Cerebellar nuclear complex (tissue), 1 donor: Measurements from ENCODE around the gene FOXP1.

ENCODE experiments used
- DNase-seq, 2 experiments: peaks; one replicate each; lab custom pipeline; 2025; lab: John Stamatoyannopoulos, UW

Gene FOXP1

DNA sequence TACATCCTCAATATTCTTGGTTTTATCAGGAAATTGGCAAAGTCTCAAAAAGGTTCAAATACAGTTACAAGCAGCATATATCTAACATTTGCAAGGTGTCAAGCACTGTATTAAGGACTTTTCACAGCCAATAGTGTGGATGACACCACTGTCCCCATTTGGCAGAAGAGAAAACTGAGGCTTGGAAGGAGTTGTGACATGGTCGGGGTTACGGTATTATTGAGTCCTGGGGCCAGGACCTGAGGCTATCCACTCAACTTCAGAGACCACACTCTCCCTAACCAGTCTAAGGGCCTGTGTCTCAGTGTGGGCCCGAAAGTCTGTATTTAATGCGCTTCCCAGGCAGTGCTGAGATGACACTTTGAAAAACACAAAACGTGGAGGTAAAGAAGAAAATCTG, 99.1 kb downstream of the FOXP1 start:
- no peak for DNase-seq

DNA sequence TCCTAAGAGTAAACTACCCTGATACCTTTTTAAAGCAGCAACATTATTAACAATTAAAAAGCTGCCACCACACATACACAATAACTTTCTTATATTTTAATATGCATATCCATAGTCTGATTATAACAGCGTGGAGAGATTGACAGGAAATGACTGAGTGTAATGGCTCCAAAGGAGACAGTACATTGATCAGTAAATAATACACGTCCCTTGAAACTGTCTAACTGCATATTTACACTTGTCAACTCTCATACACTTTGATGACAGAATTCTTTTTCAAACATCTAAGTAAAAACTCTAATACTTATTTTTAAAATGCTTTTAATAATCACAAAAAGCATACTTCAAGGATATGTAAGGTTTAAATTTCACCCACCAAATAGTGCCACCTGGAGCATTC, 99.5 kb downstream of the FOXP1 start:
- DNase-seq = no peak

DNA sequence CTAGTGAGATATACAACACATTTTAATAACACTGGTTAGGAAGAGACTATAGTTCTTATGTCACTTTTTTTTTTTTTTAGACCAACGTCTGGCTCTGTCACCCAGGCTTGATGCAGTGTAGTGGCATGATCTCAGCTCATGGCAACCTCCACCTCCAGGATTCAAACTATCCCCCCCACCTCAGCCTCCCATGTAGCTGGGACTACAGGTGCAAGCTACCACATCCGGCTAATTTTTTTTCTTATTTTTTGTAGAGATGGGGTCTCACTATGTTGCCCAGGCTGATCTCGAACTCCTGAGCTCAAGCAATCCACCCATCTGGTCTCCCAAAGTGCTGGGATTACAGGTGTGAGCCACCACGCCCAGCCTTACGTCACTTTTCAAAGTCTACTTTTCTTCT, 100.8 kb downstream of the FOXP1 start:
- no peak for DNase-seq

DNA sequence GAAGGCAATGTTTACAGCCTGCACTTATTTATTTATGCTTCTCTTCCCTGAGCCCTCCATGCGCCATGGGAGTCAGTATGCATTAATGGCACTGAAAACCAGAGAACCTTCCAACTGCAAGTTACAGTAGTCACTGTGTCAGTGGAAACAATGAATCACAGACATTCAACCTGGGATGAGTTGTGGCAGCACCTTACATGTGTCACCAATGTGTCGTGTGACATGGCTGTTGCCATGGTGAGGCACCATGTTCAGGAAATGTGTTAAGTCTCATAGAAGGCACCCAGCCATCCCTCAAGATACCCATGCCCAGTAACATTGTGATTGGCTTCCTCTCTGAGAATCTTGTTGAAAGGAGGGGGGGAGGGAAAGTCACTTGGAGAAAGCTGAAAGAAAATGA, 105.0 kb downstream of the FOXP1 start:
- no peak for DNase-seq

DNA sequence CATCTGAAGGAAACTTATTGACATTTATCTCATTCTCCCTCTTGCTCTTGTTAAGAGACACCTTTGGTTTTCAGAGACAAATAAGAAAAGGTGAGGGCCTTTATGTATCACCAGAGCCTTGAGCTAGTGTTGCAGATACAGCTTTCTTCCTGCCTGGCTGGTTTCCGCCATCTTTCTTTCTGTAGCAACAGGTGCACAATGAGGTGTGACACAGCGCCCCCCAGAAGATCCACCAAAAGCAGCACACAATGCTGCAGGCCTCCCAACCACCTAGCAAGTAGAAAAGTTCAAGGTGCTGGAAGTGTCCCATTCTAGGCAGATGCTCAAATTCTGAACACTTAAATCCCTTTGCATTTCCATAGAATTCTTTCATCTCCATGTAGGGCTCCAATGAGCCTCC, 106.6 kb downstream of the FOXP1 start:
- DNase-seq = no peak

DNA sequence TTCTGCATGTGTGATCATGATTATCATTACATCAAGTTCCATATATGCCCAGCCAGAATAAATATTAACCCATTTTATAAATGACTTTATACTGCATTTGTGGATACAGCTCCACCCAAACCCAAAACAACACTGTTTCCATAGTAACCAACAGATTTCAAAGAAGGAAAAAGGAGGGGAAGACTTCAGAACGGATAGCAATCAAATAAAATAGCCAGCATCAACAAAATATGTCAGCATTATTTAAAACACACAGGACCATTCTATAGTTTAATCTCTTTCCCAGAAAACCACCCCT, 114.4 kb downstream of the FOXP1 start:
- DNase-seq = no peak

DNA sequence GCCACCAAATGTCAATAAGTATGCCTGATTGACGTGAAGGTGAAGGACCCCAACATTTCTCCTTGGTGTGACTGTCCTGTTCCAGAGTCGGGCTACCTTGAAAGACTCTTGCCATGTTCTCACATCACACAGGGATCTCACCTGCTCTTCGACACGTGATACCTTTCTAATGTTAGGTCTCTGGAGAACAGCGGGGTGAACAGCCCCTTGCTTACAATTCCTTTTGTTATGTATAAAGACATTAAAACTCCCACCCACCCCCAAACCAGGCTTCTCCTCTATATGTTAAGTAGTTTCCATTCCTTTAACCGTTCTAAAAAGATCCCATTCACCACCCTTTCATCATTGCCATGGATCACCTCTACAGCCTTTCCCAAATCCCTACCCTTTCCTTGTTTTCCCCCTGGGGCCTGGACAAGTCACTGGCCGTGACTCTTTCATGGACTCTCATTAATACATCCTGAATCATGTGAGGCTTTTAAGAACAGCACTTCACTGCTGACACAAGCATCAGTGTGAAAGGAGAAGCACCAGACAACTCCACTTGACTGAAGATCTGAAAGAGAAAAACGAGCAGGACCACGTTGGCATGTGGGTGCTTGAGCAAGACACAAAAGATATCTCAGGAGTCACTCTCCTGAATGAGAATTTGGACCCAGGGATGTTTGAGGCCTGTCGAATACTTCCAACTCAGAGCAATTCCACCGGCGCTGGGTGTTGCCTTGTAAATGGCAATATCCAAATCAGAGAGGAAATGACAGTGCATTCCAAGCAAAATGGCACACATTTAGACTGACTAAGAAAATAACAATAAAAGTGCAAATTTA, 115.0 kb downstream of the FOXP1 start:
- no peak for DNase-seq

DNA sequence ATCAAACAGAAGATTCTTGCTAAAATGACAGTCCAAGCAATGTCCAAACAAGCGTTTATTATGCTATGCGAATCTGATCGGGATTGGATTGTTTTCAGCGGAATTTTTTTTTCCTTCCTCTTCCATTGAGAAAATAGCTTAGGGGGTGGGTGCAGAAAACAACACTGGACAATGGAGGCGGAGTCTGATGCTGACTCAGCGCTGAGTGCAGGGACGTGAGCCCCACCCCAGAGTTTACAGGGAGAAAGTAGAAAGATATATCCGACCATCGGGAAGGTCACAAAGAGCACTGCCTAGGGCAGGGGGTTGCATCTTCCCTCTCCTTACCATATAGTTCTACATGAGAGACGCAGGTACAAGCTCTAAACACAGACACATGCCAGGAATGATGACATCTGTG, 117.0 kb downstream of the FOXP1 start:
- DNase-seq = no peak

DNA sequence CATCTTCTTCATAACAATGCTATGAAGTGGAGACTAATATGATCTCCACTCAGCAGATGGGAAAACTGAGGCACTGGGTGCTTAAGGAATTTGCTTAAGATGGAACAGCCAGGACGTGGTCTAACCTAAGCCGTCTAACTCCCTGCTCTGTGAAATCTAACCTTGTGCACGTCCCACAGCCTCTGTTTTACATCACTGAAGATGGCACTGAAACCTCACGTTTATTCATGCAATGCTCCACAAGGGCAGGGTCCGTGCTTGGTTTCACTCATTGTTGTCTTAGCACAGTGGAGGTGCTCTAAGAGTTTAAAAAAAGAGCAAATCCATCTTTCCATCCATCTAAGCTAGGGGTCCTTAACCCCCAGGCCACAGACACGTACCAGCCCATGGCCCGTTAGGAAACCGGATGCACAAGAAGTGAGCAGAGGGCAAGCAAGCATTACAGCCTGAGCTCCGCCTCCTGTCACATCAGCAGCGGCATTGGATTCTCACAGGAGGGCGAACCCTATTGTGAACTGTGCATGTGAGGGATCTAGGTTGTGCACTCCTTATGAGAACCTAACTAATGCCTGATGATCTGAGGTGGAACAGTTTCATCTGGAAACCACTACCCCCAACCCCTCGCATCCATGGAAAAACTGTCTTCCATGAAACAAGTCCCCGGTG, 118.0 kb downstream of the FOXP1 start:
- DNase-seq = no peak

DNA sequence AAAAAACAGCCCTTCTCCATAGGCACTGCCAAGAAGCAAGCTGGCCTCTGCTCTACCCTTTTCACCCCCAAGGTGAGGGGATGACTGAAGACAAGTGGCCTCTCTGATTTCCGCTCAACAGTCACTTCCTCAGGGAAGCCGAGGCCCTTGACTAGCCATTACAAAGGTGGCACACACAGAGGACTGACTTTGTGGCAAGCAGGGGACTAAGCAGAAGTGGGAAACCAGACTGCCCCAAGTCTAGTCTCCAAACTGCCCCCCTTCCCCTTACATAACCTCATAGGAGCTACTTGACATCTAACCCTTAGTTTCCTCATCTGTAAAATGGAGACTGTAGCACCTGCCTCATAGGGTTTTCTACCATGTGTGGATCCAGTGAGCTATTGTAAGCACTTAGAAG, 118.9 kb downstream of the FOXP1 start:
- DNase-seq = no peak

DNA sequence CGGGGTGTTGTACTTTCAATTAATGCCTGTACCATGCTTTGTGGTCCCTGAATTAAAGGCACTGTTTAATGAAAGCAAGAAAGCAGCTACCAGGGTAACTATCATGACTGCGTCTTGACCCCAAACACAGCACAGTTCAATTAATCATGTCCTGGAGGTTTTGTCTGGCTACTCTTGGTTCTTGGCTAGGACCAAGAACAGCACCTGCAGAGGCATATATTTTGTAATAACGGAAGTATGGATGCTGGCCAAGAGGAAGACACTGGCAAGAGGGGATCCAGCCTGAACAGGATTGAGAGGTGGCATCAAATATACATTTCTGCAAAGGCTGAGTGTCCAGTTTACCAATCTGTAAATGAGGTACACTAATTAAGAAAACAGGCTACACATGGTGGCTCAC, 119.9 kb downstream of the FOXP1 start:
- DNase-seq = no peak

DNA sequence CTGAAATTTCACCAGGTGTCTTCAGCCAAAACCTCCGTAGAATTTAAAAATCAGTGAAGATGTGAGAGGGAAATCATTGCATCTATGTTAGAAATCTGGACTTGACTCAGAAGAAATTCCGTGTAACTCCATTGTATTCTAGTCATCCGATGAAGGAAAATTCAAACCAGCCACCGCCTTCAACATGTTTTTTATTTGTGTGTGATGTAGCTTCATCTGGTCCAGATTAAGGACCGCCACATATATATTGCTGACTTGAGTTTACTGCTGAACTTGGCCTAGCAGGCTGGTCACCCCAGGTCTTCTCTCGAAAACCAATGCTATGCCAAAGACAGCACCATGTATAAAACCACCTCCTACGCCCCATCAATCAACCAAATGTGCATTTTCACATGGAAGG, 120.9 kb downstream of the FOXP1 start:
- no peak for DNase-seq

DNA sequence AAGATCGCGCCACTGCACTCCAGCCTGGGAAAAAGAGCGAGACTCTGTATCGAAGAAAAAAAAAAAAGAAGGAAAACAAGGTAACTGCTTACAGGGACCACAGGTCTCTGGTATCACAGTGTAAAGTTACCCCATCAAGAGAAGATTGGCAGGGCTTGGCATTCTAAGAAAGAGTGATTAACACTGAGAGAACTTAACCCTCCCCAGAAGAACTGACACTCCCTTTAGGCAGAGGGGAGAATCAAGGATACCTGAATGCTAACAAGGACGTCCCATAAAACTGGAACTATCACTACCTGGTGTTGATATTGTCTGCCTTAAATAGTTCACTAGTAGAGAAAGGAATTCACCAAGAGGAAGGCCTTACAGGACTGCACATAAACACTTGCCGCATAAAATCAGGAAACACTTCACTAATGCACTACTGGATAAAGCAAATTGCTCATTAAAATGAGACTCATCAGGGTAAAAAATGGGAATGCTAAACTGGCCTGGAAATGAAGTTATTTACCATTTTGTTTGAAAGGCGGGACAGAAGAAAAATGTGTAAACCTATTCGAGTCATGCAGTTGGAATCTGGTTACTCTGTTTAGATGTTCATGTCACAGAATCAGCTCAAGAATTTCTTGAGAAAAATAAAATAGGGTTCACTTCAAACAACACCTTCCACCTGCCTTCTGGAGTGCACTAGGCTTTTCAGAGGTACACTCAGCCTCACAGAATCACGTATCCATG, 121.6 kb downstream of the FOXP1 start:
- DNase-seq = no peak

DNA sequence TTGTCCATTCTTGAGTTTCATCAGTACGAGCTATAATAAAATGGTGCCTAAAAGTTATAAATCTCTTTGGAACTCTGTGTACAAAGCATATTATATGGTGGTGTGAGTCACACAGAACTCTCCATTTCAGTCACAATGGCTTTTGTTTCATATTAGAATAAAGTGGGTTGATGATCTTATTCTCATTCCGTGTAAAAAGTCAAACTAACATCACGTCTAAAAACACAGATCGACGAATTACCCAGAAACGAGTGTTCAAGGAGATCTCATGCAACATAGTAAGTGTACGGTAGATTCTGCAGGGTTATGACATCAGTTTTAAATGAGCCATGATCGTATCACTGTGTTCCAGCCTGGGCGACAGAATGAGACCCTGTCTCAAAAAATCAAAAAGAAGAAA, 122.4 kb downstream of the FOXP1 start:
- DNase-seq = no peak

DNA sequence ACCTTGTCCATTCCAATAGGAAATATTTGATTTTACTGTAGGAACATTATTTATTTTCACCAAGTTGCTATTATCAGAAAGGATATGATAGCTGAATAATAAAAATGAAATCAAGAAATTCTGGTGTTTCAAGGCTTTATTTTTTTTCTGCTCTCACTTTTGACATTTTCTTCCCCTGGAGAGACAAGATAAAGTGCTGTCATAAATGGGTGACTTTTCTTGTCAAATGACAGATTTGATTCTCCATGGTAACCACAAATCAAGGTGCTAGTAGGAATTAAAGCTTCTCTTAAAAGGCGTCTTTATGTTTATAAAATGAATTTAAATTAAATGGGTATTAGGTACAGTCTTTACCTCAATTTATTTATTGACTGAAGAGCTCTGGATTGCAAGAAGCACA, 124.6 kb downstream of the FOXP1 start:
- DNase-seq = no peak

DNA sequence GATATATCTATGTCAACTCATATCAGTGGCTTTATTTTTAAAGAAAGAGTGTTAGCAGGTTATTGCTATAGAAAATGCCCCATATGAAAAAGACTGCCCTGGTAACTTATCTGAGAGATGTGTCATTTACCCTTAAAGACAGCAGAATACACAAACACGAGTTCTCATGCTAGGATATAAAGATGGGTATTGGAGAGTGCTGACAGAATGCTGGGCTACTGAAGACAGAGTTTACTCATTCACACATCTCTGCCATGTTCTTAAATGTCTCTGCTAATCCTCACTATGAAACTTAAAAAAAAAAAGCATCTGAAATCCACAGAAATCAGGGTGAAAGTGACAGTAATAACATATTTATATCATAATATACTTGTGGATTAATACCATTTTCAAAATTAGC, 126.7 kb downstream of the FOXP1 start:
- DNase-seq = no peak

DNA sequence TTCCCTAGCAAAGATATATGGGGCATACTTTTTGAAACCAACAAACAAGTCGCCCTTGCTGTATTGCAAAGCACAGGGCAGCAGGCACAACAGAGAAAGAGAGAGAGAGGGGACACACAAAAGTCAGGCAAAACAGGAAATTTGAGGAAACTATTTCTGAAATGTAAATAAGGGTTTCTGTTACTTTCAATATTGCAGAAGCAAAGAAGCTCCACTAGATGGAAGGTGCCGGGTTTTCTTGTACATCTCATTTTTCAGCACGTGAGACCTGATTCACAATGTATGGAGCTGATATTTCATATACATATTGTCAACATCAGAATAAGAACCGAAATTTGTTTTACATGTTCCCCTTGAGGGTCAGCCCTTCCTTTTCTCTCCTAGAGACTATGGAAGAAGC, 127.4 kb downstream of the FOXP1 start:
- no peak for DNase-seq

DNA sequence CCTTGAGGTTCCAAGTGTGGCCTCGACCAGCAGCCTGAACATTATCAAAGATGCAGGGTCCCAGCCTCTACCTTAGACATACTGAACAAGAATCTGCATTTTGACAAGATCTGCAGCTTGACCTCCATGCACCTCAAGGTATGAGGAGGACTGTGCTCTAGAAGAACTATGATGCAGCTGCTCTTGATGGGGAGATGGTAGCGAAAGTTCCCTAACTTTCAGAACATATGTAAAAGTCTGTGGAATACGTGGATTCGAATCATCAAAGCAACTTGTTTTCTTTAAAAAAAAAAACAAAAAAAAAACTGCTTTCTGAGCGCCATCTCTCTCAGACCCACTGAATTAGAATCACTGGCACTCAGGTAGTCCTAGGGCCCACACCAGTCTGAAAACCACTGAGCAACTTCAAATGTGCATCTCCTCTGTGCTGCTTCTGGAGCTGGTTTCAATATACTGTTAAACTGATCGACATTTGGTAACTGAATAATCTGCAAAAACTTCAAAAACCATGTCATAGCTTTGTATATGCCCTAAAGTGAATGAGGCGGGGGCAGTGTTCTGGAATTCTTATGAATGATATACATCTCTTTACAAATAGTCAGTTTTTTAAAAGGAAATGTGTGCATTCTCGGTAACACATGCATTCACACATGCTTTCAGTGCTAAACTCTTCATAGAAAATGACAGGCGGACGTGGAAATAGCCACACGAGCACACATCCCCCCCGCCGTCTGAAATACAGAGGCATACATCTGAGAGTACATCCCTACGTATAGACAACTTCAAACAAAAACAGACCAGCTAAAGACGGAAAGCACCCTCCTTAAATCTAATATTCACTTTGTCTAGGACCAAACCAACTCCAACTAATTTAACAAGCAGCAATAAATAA, 128.8 kb downstream of the FOXP1 start:
- DNase-seq = no peak

DNA sequence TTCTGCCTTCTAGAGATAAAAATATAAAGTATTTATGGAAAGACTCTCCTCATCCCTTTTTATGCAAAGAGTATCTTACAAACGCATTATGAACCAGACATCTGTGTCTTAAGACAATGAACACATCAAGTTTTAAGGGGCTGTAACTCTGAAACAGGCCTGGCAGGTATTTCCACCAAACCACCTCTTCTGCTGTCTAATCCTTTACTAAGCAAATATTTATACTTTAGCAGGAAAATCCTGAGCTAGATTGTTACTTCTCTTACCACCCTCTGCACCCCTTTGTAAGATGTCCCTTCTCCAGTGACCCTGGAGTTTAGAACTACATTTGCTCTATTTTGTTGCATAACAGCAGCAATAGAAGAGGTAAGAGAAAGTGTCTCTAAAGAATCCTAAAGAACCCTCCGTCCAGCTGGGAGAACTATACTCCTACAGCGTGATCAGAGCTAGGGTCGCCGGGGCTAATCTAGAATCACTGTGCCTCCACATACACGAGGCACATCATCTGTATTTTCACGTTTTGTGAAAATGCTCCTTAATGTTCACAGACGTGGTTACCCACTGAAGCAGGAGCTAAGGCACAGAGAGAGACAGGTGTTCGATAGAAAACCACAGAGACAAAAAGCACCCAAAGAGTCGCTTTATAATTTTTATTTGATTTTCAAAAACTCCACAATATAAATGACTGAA, 129.6 kb downstream of the FOXP1 start:
- no peak for DNase-seq

DNA sequence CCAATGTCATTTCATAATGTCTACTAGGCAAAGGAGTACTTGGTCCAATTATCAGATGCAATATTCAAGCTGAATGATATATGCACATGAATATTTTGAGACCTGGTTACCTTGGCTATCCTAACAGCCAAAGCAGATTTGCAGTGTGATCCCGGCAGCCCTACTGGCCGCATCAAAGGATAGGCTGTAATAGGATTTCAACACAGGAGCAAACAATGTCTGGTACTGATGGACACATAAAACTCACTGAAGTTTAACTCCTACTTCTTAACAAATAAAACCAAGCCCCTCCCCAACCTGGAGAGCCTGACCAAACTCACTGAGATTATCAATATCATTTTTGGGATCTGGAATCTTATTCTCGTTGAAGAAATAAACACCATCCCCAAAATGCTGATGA, 130.2 kb downstream of the FOXP1 start:
- DNase-seq = no peak

DNA sequence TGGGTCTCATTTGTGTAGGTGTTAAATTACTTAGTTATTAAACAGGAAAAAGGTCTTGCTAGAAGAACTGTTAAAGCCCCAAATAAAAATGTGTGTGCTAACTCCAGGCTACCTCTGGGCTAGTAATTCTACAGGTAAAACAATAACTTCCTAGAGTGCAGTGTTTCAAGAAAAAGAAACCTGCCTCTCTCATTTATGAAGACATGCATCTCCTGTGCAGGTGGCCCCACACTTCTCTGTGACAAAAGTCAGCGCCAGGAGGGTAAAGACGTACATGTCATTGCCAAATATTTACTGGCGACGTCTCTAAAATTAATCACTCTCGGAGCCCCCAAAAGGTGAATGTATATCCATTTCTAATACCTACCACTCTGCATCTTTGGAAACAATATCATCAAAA, 131.7 kb downstream of the FOXP1 start:
- DNase-seq = no peak

DNA sequence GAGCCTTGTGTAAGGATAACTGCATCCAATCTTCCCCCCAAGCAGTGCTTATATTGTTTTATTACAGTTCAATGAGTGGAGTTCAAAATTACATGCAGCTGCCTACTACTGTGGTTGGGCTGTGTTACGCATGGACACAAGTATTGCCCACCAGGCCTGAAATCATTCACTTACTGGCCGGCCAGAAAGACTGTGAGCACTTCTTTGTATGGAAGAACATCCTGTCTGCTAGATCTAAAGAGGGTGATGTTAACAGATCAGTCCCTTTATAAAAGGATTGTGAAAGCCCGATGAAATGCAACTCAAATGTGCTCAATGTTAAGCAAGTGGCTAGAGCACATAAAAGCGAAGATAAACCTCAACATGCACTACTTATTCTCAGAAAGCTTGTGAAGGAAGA, 132.5 kb downstream of the FOXP1 start:
- no peak for DNase-seq
